Measurements from ENCODE around the gene OR10J5. TPM values are rescaled to one million over a fixed set of nuclear protein-coding genes. Genes with fewer than 3 reads are reported as not detected.
"Not testable (repeated sequence)": the region's sequence is repeated elsewhere in the genome, so short reads cannot be mapped to it uniquely, and the experiment has no call there.

Gene OR10J5
- polyA plus RNA-seq, 2 of the 4 experiments (the other 2 are of a cell fraction): not detected

DNA sequence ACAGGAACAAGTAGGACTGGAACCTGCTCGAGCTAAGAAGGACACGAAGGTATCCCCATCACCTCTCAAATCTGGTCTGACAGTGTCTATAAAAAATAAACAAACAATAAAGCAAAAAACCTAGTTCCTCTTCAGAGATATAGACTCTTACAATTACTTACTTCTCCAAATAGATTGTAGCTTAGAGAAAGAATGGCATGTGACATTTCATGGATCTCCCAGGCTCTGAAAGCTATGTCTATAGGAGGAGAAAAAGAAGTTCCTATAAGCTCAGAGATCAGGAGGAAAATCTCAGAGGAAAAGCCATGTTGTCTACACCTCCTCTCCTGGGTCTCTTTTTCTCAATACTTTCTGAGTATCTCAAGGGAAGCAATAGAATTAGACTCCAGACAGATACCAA lies 12.3 kb upstream of the OR10J5 start:
- H3K9me3 ChIP-seq: no peaks in the 10 kb centered on the region
- H3K4me3 ChIP-seq: no peak overlapping the region
- CTCF ChIA-PET: interaction anchor here (1.5 kb wide), 1 partner anchor 251 kb away, joined by 3 read pairs; no protein-coding TSS in a partner anchor
- POLR2A ChIA-PET: no interaction called here
- 9% methylated on average over 2 of the region's 2 CpGs for WGBS (ENCODE audit: missing lambda C conversion rate)
- no peak for ATAC-seq
- TF ChIP-seq HOXB13 (CRISPR knock-in tag; IDR thresholded peaks at IDR 0.05; ENCODE audit: low read depth) (no peak), GATA3 (IDR thresholded peaks at IDR 0.05; ENCODE audit: borderline replicate concordance) (no peak), RCOR1 (IDR thresholded peaks at IDR 0.05; ENCODE audit: low read depth, low read length) (no peak), ESRRA (IDR thresholded peaks at IDR 0.05; ENCODE audit: borderline replicate concordance, low read length) (no peak), SREBF2 (IDR thresholded peaks at IDR 0.05) (no peak), ZSCAN20 (CRISPR knock-in tag; IDR thresholded peaks at IDR 0.05) (no peak), FOSL2 (IDR thresholded peaks at IDR 0.05) (no peak), FOSL2 (CRISPR knock-in tag; IDR thresholded peaks at IDR 0.05) (no peak), HEYL (CRISPR knock-in tag; IDR thresholded peaks at IDR 0.05) (no peak)
- TF ChIP-seq, protein P1, sequence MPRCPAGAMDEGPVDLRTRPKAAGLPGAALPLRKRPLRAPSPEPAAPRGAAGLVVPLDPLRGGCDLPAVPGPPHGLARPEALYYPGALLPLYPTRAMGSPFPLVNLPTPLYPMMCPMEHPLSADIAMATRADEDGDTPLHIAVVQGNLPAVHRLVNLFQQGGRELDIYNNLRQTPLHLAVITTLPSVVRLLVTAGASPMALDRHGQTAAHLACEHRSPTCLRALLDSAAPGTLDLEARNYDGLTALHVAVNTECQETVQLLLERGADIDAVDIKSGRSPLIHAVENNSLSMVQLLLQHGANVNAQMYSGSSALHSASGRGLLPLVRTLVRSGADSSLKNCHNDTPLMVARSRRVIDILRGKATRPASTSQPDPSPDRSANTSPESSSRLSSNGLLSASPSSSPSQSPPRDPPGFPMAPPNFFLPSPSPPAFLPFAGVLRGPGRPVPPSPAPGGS (IDR thresholded peaks at IDR 0.05): no peak
- no peak overlapping the region for H3K4me2 ChIP-seq
- FAIRE-seq: no peak
- H3K27ac ChIP-seq: no peak overlapping the region
- H3K4me1 ChIP-seq: no peaks in the 10 kb centered on the region
- DNase-seq (ENCODE audit: low read depth in 1 of 2, low spot score in 1 of 2): no peak

DNA sequence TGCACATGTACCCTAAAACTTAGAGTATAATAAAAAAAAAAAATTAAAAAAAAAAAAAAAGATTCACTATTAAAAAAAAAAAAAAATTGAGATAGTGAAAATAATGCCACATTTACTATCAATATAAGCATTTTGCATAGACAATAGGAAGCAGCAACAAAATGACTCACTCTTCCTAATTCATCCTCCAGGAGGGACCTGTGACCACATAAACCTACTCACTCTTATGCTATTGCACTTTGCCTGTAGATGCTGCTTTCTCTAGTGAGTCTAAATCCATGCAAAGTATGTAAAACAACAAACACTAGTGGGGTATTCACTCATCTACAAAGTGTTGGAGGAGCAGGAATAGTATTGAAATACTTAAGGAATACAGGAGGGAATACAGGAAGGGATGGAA lies 2.9 kb downstream of the OR10J5 start:
- no peak overlapping the region for H3K4me2 ChIP-seq
- POLR2A ChIA-PET: no interaction called here
- FAIRE-seq: no peak
- no peak for DNase-seq (ENCODE audit: low read depth in 1 of 2, low spot score in 1 of 2)
- no peak for ATAC-seq
- no peak overlapping the region for H3K4me3 ChIP-seq
- CTCF ChIA-PET: no interaction called here
- H3K4me1 ChIP-seq: no peaks in the 10 kb centered on the region
- H3K9me3 ChIP-seq: 0 out of 3 replicates have a peak, but pooled peaks cover 3% of the 10 kb centered on the region
- TF ChIP-seq, protein P2, sequence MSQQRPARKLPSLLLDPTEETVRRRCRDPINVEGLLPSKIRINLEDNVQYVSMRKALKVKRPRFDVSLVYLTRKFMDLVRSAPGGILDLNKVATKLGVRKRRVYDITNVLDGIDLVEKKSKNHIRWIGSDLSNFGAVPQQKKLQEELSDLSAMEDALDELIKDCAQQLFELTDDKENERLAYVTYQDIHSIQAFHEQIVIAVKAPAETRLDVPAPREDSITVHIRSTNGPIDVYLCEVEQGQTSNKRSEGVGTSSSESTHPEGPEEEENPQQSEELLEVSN (IDR thresholded peaks at IDR 0.05; ENCODE audit: borderline replicate concordance, low read depth): no peak
- TF ChIP-seq, protein P3, sequence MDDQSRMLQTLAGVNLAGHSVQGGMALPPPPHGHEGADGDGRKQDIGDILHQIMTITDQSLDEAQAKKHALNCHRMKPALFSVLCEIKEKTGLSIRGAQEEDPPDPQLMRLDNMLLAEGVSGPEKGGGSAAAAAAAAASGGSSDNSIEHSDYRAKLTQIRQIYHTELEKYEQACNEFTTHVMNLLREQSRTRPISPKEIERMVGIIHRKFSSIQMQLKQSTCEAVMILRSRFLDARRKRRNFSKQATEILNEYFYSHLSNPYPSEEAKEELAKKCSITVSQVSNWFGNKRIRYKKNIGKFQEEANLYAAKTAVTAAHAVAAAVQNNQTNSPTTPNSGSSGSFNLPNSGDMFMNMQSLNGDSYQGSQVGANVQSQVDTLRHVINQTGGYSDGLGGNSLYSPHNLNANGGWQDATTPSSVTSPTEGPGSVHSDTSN (IDR thresholded peaks at IDR 0.05): no peak
- TF ChIP-seq CHD4 (IDR thresholded peaks at IDR 0.05; ENCODE audit: borderline replicate concordance) (no peak), KDM1A (IDR thresholded peaks at IDR 0.05; ENCODE audit: low read depth) (no peak), EHF (CRISPR knock-in tag; IDR thresholded peaks at IDR 0.05) (no peak), RNF2 (IDR thresholded peaks at IDR 0.05; ENCODE audit: borderline replicate concordance, low read depth) (no peak), JUN (IDR thresholded peaks at IDR 0.05) (no peak), KDM5A (IDR thresholded peaks at IDR 0.05) (no peak), MYC (IDR thresholded peaks at IDR 0.05; ENCODE audit: borderline replicate concordance, low read length) (no peak), FOSB (CRISPR knock-in tag; IDR thresholded peaks at IDR 0.05) (no peak), ZFP36 (IDR thresholded peaks at IDR 0.05; ENCODE audit: borderline replicate concordance, partially characterized antibody) (no peak), RARB (CRISPR knock-in tag; IDR thresholded peaks at IDR 0.05) (no peak), ESRRA (IDR thresholded peaks at IDR 0.05; ENCODE audit: borderline replicate concordance, low read length) (no peak), FOSL2 (IDR thresholded peaks at IDR 0.05) (no peak), FOSL2 (CRISPR knock-in tag; IDR thresholded peaks at IDR 0.05) (no peak), BHLHE40 (IDR thresholded peaks at IDR 0.05; ENCODE audit: low read depth, low read length) (no peak)
- TF ChIP-seq, protein P4, sequence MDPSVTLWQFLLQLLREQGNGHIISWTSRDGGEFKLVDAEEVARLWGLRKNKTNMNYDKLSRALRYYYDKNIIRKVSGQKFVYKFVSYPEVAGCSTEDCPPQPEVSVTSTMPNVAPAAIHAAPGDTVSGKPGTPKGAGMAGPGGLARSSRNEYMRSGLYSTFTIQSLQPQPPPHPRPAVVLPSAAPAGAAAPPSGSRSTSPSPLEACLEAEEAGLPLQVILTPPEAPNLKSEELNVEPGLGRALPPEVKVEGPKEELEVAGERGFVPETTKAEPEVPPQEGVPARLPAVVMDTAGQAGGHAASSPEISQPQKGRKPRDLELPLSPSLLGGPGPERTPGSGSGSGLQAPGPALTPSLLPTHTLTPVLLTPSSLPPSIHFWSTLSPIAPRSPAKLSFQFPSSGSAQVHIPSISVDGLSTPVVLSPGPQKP (IDR thresholded peaks at IDR 0.05; ENCODE audit: low read depth, low read length): no peak
- H3K27ac ChIP-seq: no peak overlapping the region

DNA sequence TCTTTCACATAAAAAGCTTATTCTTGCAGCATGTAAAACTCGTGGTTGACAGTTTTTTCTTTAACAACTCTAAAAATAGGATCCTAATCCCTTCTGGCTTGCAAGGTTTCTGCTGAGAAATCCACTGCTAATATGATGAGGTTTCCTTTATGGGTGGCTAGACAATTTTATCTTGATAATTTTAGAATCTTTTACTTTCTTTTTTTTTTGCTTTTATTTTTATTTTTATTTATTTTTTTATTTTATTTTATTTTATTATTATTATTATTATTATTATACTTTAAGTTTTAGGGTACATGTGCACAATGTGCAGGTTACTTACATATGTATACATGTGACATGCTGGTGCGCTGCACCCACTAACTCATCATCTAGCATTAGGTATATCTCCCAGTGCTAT lies 11.0 kb downstream of the OR10J5 start:
- 37% methylated on average over 2 of the region's 2 CpGs for whole genome bisulfite sequencing (ENCODE audit: missing lambda C conversion rate)
- H3K9me3 ChIP-seq; H3K4me1 ChIP-seq; H3K4me3 ChIP-seq; FAIRE-seq; POLR2A ChIA-PET; ATAC-seq; DNase-seq (ENCODE audit: low read depth in 1 of 2, low spot score in 1 of 2); CTCF ChIA-PET; H3K4me2 ChIP-seq; H3K27ac ChIP-seq: not testable (repeated sequence)
